Smooth muscle cell (in vitro differentiated cells): ENCODE data around the gene SMAD2. TPM values are rescaled to one million over a fixed set of nuclear protein-coding genes. Genes with fewer than 3 reads are reported as not detected.

Experiments
- DNase-seq: peaks from one replicate; lab custom pipeline; 2025; ENCODE audit not compliant: unreplicated experiment; lab: John Stamatoyannopoulos, UW
- H2AFZ ChIP-seq: fragments of 200-600 bp; sonication (generic); 2 replicates; pipeline ENCODE4 v1.6.0; 2016; ENCODE audit warnings: antibody characterized with exemption, low read depth, mild to moderate bottlenecking
- H3F3A ChIP-seq: fragments of 200-600 bp; sonication (generic); 2 replicates; pipeline ENCODE4 v1.6.0; 2017; ENCODE audit warnings: antibody characterized with exemption, low read depth
- H3K27ac ChIP-seq: fragments of 200-600 bp; sonication (generic); 2 replicates; pipeline ENCODE4 v1.5.1; 2016; ENCODE audit warnings: low read depth, mild to moderate bottlenecking
- H3K27me3 ChIP-seq: fragments of 200-600 bp; sonication (generic); 2 replicates; pipeline ENCODE4 v1.6.1; 2016; ENCODE audit warnings: low read depth, mild to moderate bottlenecking
- H3K36me3 ChIP-seq: fragments of 200-600 bp; sonication (generic); 2 replicates; pipeline ENCODE4 v1.5.1; 2016; ENCODE audit warnings: low read depth
- H3K4me1 ChIP-seq: fragments of 200-600 bp; sonication (generic); 2 replicates; pipeline ENCODE4 v1.5.1; 2016; ENCODE audit warnings: low read depth
- H3K4me2 ChIP-seq: fragments of 200-600 bp; sonication (generic); 2 replicates; pipeline ENCODE4 v1.6.0; 2016; ENCODE audit warnings: mild to moderate bottlenecking
- H3K4me3 ChIP-seq: fragments of 200-600 bp; sonication (generic); 2 replicates; pipeline ENCODE4 v1.5.1; 2016; ENCODE audit warnings: mild to moderate bottlenecking
- H3K79me2 ChIP-seq: fragments of 200-600 bp; sonication (generic); 2 replicates; pipeline ENCODE4 v1.6.0; 2016; ENCODE audit warnings: low read depth, mild to moderate bottlenecking
- H3K9ac ChIP-seq: fragments of 200-600 bp; sonication (generic); 2 replicates; pipeline ENCODE4 v1.6.0; 2016; ENCODE audit warnings: low read depth
- H3K9me3 ChIP-seq: fragments of 200-600 bp; sonication (generic); replicated peaks from 2 replicates; pipeline ENCODE4 v1.5.1; 2016; ENCODE audit warnings: low read depth
- H4K20me1 ChIP-seq: fragments of 200-600 bp; sonication (generic); 2 replicates; pipeline ENCODE4 v1.6.0; 2016; ENCODE audit warnings: low read depth
- WGBS: methylation state at CpG from one replicate; pipeline ENCODE4 v1.1.7; 2016; ENCODE audit warnings: low lambda C conversion rate; 5-methylcytosine and 5-hydroxymethylcytosine counted together
- polyA plus RNA-seq: library from polyadenylated mRNA; unstranded; fragments of >200 nt; fragmentation: Nextera tagmentation; extraction: Ambion mirVana; gene quantifications from 2 replicates; pipeline ENCODE4 v1.2.1, GENCODE V29; 2016
- total RNA-seq: library from RNA; depleted of rRNA; stranded (reverse); fragments of >200 nt; gene quantifications from 2 replicates; pipeline ENCODE4 v1.2.3, GENCODE V29; 2014
- TF ChIP-seq, protein P1 (sequence below): fragments of 200-600 bp; sonication (generic); IDR thresholded peaks from 2 replicates; pipeline ENCODE4 v1.5.1; 2017; ENCODE audit warnings: borderline replicate concordance, mild to moderate bottlenecking, antibody characterized with exemption; ENCODE audit not compliant: insufficient read depth, poor library complexity, severe bottlenecking

The SMAD2 gene
- total and polyA plus RNA-seq, 2 experiments from 2014 or later = 63.8 to 120 TPM

DNA sequence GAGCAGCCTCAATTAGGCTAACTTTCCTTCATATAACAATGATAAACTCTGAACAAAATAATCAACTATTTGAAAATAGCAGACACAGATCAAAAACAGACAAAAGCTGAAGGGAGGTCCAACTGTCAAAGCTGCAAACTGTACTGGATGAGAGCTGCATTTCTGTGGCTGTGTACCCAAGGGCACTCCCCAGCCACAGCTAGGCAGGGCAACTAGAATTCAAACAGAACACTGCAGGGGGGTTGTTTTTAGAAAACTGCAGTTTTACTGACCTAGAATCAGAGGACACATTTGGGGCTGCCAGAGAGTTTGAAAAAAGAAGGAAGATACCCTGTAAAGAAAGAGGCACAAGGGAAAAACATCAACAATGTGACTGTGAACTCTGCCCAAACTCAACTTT, 56.8 kb downstream of the SMAD2 start:
- TF ChIP-seq, protein P1, sequence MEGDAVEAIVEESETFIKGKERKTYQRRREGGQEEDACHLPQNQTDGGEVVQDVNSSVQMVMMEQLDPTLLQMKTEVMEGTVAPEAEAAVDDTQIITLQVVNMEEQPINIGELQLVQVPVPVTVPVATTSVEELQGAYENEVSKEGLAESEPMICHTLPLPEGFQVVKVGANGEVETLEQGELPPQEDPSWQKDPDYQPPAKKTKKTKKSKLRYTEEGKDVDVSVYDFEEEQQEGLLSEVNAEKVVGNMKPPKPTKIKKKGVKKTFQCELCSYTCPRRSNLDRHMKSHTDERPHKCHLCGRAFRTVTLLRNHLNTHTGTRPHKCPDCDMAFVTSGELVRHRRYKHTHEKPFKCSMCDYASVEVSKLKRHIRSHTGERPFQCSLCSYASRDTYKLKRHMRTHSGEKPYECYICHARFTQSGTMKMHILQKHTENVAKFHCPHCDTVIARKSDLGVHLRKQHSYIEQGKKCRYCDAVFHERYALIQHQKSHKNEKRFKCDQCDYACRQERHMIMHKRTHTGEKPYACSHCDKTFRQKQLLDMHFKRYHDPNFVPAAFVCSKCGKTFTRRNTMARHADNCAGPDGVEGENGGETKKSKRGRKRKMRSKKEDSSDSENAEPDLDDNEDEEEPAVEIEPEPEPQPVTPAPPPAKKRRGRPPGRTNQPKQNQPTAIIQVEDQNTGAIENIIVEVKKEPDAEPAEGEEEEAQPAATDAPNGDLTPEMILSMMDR = no peak
- Histone ChIP-seq H3K27ac (no peak overlapping the region), H2AFZ (no peak overlapping the region), H3K4me1 (no peaks in the 10 kb centered on the region), H4K20me1 (peaks cover 89% of the 10 kb centered on the region), H3K9ac (no peak overlapping the region), H3K4me2 (no peak overlapping the region), H3K9me3 (no peaks in the 10 kb centered on the region), H3F3A (no peaks in the 10 kb centered on the region), H3K79me2 (peaks cover 69% of the 10 kb centered on the region), H3K36me3 (no peaks in the 10 kb centered on the region), H3K27me3 (no peaks in the 10 kb centered on the region), H3K4me3 (no peak overlapping the region)
- no peak for DNase-seq

DNA sequence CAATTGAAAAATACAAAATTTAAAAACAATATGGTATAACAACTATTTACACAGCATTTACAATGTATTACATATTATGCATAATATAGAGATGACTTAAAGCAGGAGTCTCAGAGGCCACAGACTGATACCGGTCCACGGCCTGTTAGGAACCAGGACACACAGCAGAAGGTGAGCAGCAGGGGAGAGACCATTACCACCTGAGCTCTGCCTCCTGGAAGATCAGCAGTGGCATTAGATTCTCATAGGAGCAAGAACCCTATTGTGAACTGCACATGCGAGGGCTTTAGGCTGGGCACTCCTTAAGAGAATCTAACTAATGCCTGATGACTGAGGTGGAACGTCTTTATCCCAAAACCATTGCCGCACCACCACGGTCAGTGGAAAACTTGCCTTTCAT, 58.0 kb downstream of the SMAD2 start:
- Histone ChIP-seq H3K27me3 (no peaks in the 10 kb centered on the region), H3K27ac (no peak overlapping the region), H3K4me2 (no peak overlapping the region), H3K9ac (no peak overlapping the region), H3F3A (no peaks in the 10 kb centered on the region), H3K36me3 (peaks cover 5% of the 10 kb centered on the region), H2AFZ (no peak overlapping the region), H4K20me1 (peaks cover 78% of the 10 kb centered on the region), H3K4me3 (no peak overlapping the region), H3K4me1 (no peaks in the 10 kb centered on the region), H3K79me2 (peaks cover 57% of the 10 kb centered on the region), H3K9me3 (no peaks in the 10 kb centered on the region)
- WGBS = 97% methylated on average over 6 of the region's 6 CpGs
- TF ChIP-seq, protein P1 = no peak
- no peak for DNase-seq

DNA sequence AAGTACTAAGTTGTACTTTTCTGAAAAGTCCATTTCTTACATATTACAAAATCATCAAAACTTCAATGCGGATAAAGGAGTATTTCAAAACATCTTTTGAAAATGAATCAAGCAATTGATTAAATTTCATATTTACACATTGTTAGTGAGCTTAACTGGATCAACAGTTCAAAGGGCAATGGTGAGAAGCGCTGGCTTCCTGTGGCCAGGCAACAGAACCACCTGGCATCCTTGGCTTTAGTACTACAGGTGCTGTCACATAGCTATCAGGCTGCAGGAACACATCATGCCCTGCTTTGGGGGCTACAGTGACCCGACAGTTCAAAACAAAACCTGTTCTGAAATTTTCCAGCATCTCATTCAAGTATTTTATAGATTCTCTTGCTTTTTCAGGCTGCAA, 59.2 kb downstream of the SMAD2 start:
- Histone ChIP-seq H2AFZ (no peak overlapping the region), H3K4me1 (no peaks in the 10 kb centered on the region), H3K4me3 (no peak overlapping the region), H3K79me2 (peaks cover 47% of the 10 kb centered on the region), H3K9me3 (no peaks in the 10 kb centered on the region), H3K9ac (no peak overlapping the region), H3K27me3 (no peaks in the 10 kb centered on the region), H3F3A (no peaks in the 10 kb centered on the region), H3K27ac (no peak overlapping the region), H3K4me2 (no peak overlapping the region), H3K36me3 (peaks cover 5% of the 10 kb centered on the region), H4K20me1 (peaks cover 67% of the 10 kb centered on the region)
- DNase-seq = no peak
- TF ChIP-seq, protein P1 = no peak
- WGBS = 97% methylated on average over 3 of the region's 3 CpGs

DNA sequence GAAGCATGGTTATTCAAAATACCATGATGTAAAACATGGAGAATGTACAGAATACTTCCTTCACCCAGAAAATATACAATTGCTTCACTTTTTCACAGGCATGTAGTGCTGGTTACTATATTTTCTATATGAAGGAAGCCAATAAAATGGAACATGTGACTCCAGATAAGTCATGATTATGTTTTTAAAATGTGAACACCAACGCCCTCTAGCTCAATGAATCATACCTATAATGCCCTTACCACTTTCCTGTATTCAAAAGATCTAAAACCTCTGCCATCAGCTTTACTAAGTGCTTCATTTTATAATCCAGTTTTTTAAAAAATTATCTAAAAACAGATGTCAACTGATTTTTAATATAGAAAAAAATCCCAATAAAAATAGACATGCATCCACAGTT, 59.9 kb downstream of the SMAD2 start:
- H3K4me3 ChIP-seq = no peak overlapping the region
- no peaks in the 10 kb centered on the region for H3K4me1 ChIP-seq
- no peaks in the 10 kb centered on the region for H3K27me3 ChIP-seq
- H3K9me3 ChIP-seq = no peaks in the 10 kb centered on the region
- H3K27ac ChIP-seq = no peak overlapping the region
- H3F3A ChIP-seq = no peaks in the 10 kb centered on the region
- no peak overlapping the region for H3K9ac ChIP-seq
- TF ChIP-seq, protein P1 = no peak
- H4K20me1 ChIP-seq = peaks cover 64% of the 10 kb centered on the region
- 81% methylated on average over 1 of the region's 1 CpG for WGBS
- no peak overlapping the region for H3K4me2 ChIP-seq
- H2AFZ ChIP-seq = no peak overlapping the region
- no peak for DNase-seq
- peaks cover 5% of the 10 kb centered on the region for H3K36me3 ChIP-seq
- peaks cover 40% of the 10 kb centered on the region for H3K79me2 ChIP-seq
